Prostate gland (tissue), 2 donors: ENCODE data around the gene EPAS1.

Experiments
- POLR2A ChIP-seq: fragments of 450-650 bp; IDR thresholded peaks from one replicate; pipeline ENCODE4 v1.6.1; 2016; ENCODE audit warnings: antibody characterized with exemption, mild to moderate bottlenecking
- POLR2AphosphoS5 ChIP-seq: sonication (generic); formaldehyde crosslinking; IDR thresholded peaks from one replicate; pipeline ENCODE4 v1.6.1; 2017; ENCODE audit warnings: antibody characterized with exemption
- TF ChIP-seq, protein P1 (sequence below), 4 experiments: fragments of 200-600 bp in 2 of 4; fragments of 450-650 bp in 2 of 4; sonication (generic) in 2 of 4; IDR thresholded peaks; 1 replicate in 3 of 4; 2 replicates in 1 of 4; pipeline ENCODE4 v1.5.1; 2016 to 2019; ENCODE audit warnings: antibody characterized with exemption in 4 of 4, mild to moderate bottlenecking in 2 of 4, moderate library complexity in 2 of 4

DNA sequence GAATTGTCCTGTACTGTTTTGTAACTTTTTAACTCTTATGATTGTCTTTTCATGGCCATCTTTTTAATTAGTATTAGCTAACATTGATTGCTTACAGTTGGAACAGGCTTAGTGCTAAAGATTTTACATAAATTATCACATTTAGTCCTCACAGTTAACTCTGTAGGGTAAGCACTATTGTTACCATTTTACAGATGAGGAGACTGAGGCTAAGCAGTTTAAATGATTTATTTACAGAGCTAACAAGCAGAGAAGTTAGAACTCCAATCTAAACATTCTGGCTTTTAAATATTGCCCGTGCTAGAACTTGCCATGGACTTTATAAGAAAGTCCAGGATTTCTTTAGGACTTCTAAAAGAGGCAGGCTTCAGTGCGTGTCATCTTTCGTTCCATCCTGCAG lies 48.6 kb downstream of the EPAS1 start:
- TF ChIP-seq, protein P1, sequence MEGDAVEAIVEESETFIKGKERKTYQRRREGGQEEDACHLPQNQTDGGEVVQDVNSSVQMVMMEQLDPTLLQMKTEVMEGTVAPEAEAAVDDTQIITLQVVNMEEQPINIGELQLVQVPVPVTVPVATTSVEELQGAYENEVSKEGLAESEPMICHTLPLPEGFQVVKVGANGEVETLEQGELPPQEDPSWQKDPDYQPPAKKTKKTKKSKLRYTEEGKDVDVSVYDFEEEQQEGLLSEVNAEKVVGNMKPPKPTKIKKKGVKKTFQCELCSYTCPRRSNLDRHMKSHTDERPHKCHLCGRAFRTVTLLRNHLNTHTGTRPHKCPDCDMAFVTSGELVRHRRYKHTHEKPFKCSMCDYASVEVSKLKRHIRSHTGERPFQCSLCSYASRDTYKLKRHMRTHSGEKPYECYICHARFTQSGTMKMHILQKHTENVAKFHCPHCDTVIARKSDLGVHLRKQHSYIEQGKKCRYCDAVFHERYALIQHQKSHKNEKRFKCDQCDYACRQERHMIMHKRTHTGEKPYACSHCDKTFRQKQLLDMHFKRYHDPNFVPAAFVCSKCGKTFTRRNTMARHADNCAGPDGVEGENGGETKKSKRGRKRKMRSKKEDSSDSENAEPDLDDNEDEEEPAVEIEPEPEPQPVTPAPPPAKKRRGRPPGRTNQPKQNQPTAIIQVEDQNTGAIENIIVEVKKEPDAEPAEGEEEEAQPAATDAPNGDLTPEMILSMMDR (IDR thresholded peaks at IDR 0.05): no peak
- TF ChIP-seq POLR2AphosphoS5 (no peak), POLR2A (no peak)
